ENCODE measurements around the gene KRAS.

The KRAS gene

DNA sequence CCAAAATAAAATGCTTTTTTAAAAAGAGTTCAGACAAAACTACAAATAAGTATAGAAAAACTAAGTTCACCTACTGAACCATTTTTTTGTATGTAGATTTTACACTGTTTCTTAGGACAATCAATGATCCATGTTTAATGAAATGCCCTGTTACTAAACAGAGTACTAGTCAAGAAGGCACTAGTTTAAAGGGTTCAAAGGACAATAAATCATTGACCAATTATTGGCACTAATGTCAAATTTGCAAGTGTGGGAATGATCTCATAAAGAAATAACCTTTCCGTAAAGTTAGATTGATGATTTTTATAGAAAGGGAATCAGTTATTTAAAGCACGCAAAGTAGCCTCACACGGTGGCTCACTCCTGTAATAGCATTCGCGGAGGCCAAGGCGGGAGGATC is 59.9 kb downstream of the KRAS start:
- H3K9me3 Mint-ChIP-seq = no peaks in the 10 kb centered on the region
- H3K36me3 Mint-ChIP-seq (ENCODE audit: low read depth) = no peaks in the 10 kb centered on the region
- peaks cover 18% of the 10 kb centered on the region for H3K4me1 Mint-ChIP-seq
- DNase-seq = no peak
- H3K27ac Mint-ChIP-seq = no peak overlapping the region
- TF ChIP-seq CTCF (IDR thresholded peaks at IDR 0.05) = no peak
- H3K27me3 Mint-ChIP-seq (ENCODE audit: low read depth, poor library complexity) = peaks cover 7% of the 10 kb centered on the region
- no peak overlapping the region for H3K4me3 Mint-ChIP-seq

DNA sequence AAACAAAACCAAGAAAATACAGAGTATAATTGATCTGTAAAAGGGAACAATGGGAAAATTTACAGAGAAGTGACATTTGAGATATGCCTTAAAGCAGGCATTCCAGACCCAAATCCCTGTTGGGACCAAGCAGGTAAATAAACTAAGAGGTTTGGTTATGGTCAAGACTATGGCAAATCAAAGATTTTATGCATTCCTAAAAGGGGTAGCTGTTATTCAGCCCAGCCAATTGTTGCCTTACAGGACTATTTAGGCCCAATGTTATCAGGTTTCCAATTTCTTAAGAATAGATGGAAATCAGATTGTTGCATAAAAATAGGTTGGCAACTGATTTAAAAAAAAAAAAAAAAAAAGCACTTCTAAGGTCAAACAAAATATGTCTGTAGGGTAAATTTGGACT is 61.1 kb downstream of the KRAS start:
- TF ChIP-seq CTCF (IDR thresholded peaks at IDR 0.05) = no peak
- no peak overlapping the region for H3K27ac Mint-ChIP-seq
- no peak for DNase-seq
- H3K4me1 Mint-ChIP-seq = peaks cover 7% of the 10 kb centered on the region
- H3K9me3 Mint-ChIP-seq = no peaks in the 10 kb centered on the region
- H3K4me3 Mint-ChIP-seq = no peak overlapping the region
- H3K36me3 Mint-ChIP-seq (ENCODE audit: low read depth) = no peaks in the 10 kb centered on the region
- H3K27me3 Mint-ChIP-seq (ENCODE audit: low read depth, poor library complexity) = no peaks in the 10 kb centered on the region

DNA sequence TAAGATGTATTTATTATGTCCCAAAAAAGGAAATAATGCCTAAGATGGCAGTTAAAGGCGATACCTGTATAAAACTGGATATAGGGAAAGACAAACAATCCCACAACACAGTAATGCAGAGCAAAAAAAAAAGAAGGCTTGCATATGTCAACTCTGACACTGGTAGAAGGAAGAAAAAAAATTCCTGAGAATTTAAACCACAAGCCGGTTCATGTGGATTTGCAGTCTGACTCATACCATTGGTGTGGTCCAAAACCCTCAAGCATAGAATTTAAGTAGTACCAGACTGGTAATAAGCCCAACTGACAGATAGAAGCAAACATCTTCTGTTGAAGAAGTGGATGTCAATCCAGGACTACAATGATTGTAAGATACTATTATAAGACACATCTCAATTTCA is 62.9 kb downstream of the KRAS start:
- Mint-ChIP-seq H3K27ac (no peak overlapping the region), H3K4me1 (no peaks in the 10 kb centered on the region), H3K4me3 (no peak overlapping the region), H3K36me3 (ENCODE audit: low read depth) (no peaks in the 10 kb centered on the region), H3K9me3 (no peaks in the 10 kb centered on the region), H3K27me3 (ENCODE audit: low read depth, poor library complexity) (no peaks in the 10 kb centered on the region)
- DNase-seq = no peak
- TF ChIP-seq CTCF (IDR thresholded peaks at IDR 0.05) = no peak

GRCh38 chr12:25186788-25187402 is 63.8 kb downstream of the KRAS start:
- no peaks in the 10 kb centered on the region for H3K36me3 Mint-ChIP-seq (ENCODE audit: low read depth)
- no peak for TF ChIP-seq CTCF (IDR thresholded peaks at IDR 0.05)
- no peak for DNase-seq
- H3K27me3 Mint-ChIP-seq (ENCODE audit: low read depth, poor library complexity) = peaks cover 2% of the 10 kb centered on the region
- no peaks in the 10 kb centered on the region for H3K4me1 Mint-ChIP-seq
- no peak overlapping the region for H3K4me3 Mint-ChIP-seq
- H3K27ac Mint-ChIP-seq = no peak overlapping the region
- H3K9me3 Mint-ChIP-seq = no peaks in the 10 kb centered on the region

DNA sequence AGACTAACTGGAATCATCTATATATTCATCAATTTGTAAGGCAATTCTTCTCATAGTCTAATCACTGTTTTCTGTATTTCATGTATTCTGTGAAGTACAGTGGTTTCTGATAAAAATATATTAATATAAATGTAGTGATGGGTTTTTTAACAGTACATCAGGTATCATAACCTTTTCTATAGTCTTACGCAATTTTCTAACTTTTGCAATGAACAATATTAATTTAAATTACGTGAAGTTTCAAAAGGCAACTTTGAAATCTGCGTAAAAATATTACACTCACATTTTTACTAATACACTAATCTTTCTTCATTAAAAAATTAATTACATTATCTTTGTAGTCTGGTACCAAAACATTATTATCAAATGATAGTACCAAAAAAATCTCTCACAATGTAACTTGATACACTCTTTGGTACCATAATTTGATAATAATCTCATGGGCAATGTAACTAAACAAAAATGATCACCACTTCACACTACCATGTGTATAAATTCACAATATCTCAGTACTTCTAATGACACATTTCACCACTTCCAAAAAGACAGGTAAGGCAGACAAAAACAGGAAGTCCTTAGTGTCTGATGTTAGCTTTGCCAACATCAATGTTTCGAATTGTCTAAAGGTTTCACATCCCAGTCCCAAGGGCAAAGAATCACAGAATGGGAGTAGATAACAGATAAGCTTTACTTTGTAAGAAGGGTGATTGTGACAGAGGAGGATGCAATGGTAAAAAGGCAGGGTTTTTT is 64.5 kb downstream of the KRAS start:
- Mint-ChIP-seq H3K36me3 (ENCODE audit: low read depth) (no peaks in the 10 kb centered on the region), H3K4me1 (no peaks in the 10 kb centered on the region), H3K9me3 (no peaks in the 10 kb centered on the region), H3K4me3 (no peak overlapping the region), H3K27me3 (ENCODE audit: low read depth, poor library complexity) (peaks cover 2% of the 10 kb centered on the region), H3K27ac (no peak overlapping the region)
- TF ChIP-seq CTCF (IDR thresholded peaks at IDR 0.05) = no peak
- DNase-seq = no peak

GRCh38 chr12:25184132-25184531 is 66.6 kb downstream of the KRAS start:
- H3K36me3 Mint-ChIP-seq (ENCODE audit: low read depth) = no peaks in the 10 kb centered on the region
- no peaks in the 10 kb centered on the region for H3K4me1 Mint-ChIP-seq
- TF ChIP-seq CTCF (IDR thresholded peaks at IDR 0.05) = no peak
- no peak overlapping the region for H3K27ac Mint-ChIP-seq
- H3K4me3 Mint-ChIP-seq = no peak overlapping the region
- no peaks in the 10 kb centered on the region for H3K9me3 Mint-ChIP-seq
- no peak for DNase-seq
- peaks cover 5% of the 10 kb centered on the region for H3K27me3 Mint-ChIP-seq (ENCODE audit: low read depth, poor library complexity)
